Measurements from ENCODE around the gene ARL13B.
"Not testable (repeated sequence)": the region's sequence is repeated elsewhere in the genome, so short reads cannot be mapped to it uniquely, and the experiment has no call there.

The ARL13B gene

DNA sequence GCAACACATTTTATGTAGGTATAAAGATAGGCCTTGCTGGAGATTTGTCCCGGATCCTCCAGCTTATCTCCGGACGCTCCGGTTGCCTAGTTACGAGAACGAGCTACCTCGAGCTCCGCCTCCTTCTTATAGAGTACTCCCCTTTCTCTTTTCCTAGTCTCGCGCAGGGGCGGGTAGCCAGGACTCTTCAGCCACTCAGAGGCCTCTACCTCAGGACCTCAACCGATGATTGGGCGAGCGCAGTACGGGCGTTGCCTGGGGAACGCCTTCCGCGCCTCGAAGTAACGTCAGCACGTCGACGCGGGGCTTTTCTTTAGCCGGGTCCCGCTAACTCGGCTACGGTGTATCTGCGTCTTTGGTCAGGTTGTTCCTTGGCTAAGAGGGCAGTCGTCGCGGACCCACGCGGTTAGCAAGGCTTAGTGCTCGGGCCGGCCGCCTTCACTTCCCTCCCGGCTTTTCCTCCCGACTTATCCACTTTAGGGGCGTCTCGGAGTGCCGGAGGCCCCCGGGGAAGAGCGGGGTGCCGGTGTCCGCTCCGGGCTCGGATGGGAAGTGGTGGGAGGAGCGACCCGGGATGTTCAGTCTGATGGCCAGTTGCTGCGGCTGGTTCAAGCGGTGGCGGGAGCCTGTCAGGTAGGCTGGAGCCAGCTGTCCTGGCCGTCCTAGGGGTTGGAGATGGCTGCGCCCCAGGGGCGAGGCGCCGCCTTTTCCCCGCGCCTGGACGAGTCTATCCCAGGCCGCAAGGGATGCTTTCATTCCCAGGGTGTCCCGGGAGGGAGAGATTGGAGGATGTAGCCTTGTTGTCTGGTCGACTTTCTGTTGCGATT is at the start of gene ARL13B:
Gene ARL13B, plus strand, starts transcription at position 306 of the 827 bp plus-strand sequence. Its CDS starts 269 bp downstream, at position 575.
- DNase-seq (ENCODE audit: low spot score), result peak; percentile 99

DNA sequence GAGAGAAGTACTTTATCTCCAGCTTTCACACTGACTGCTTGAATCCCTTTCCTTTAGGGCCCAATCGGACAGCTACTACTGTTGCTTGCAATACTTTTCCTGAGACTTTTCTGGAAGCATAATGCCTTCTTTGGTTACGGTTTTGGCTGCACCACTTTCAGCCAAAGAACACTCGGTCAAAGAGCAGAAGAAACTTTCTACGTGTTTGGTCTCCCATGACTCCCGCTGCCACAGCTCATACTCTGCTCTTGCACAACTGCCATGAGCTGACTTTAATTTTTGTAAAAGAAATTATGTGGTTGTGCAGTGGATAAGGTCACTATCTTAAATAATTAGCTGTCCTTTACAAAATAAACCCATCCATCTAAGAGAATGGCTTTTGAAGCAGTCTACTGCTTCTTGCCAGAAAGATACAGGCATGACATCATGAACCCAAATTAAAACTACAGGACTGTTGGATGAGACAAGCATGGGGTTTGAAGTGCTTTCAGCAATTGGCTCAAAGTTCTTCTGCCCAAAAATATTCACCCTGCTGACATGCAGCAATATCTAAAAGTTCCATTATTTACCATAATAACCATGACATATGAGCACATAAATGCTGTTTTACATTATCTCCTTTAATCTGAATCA is 48.2 kb upstream of the ARL13B start:
- DNase-seq (ENCODE audit: low spot score), result no peak

DNA sequence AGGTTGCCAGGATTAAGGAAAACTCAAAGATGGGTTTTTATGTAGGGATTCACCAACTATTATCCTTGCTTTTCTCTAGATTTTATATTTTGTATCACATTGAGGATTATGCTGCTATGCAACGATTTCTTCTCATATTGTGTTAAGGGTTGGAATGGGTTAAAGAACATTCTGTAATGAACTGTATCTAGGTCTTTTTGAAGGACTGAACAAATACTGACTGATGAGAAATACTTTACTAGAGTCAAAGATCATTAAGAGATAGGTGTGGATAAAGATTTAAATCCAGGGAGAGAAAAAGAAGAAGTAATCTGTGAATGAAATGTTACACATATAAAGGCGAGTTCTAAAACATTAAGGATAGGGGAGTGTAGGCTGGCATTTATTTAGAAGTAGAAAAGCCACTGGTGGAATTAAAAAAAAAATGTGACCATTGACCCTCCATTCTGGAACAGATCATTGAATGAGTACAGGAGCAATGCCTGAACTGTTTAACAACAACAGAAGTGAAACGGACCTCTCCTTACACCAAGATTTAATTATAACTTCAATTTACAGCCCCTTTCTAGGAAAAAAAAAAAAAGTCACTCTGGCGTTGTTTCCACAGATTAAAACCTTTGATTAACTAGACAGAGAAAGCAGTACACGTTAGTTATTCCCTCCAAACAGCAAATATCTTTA is 45.4 kb upstream of the ARL13B start:
- DNase-seq (ENCODE audit: low spot score), result no peak

DNA sequence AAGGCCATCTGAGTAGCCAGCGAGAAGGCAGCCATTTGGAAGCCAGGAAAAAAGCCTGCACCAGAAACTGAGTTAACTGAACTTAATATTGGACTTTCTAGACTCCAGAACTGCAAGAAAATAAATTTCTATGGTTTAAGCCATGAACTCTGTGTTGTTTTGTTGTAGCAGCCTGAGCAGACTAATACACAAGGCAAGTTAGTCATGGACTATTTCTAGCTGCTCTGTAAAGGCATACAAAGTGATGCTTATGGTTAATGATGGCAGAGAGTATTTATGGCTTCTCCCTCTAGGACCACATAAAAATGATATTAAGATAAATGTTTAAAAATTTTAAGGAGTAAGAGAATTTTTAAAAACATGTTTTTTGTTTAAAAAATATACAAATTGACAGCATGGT is 43.4 kb upstream of the ARL13B start:
- no peak for DNase-seq (ENCODE audit: low spot score)

DNA sequence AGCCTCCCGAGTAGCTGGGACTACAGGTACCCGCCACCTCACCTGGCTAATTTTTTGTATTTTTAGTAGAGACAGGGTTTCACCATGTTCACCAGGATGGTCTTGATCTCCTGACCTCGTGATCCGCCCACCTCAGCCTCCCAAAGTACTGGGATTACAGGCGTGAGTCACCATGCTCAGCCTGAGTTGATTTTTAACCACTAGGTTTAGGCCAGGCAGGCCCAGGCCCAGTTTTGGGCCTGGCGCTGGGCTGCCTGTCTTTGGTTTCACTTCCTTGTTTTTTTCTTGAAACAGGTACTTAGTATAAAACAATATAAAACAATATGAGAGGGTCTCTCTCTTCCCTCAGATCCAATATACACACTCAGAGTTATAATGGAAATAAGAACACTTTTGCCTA is 42.5 kb upstream of the ARL13B start:
- not testable (repeated sequence) for DNase-seq (ENCODE audit: low spot score)

DNA sequence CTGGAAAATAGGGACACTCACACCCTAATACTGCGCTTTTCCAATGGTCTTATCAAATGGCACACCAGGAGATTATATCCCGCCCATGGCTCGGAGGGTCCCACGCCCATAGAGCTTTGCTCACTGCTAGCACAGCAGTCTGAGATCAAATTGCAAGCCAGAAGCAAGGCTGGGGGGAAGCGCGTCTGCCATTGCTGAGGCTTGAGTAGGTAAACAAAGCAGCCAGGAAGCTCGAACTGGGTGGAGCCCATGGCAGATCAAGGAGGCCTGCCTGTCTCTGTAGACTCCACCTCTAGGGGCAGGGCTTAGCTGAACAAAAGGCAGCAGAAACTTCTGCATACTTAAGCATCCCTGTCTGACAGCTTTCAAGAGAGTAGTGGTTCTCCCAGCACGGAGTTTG is 30.0 kb upstream of the ARL13B start:
- DNase-seq (ENCODE audit: low spot score), result not testable (repeated sequence)

DNA sequence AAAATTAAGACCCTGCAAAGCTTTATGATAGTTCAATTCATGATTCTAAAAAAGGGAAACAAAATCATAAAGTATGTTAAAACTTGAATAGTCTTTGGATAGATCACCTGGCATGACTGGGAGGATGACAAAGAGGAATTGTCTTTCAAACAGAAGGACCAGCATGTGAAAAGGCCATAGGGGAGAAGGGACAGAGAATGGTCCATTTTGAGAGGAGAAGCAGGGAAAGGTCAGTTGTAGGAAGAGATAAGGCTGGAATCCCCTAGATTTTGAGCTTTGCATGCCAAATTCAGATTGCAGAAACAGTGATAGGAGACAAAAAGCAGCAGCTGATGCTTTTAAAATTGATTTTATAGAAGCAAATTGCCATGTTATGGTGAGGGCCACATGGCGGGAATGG is 18.9 kb upstream of the ARL13B start:
- DNase-seq (ENCODE audit: low spot score), result no peak

DNA sequence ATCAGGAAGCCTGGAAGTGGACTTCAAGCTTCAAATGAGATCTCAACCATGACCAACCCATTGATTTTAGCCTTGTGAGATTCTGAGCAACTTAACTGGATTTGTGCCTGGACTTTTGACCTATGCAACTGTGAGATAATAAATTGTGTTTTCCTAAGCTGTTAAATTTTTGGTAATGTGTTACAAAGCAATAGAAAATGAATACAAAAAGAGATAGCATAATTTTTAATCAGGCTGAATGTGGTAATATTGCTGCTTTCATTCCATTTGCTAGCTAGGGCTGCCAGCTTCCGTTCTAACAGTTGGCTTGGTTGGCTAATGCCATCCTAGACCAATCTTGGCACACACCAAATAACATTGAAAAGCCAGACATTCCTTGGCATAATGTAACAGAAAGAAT is 18.5 kb upstream of the ARL13B start:
- no peak for DNase-seq (ENCODE audit: low spot score)

DNA sequence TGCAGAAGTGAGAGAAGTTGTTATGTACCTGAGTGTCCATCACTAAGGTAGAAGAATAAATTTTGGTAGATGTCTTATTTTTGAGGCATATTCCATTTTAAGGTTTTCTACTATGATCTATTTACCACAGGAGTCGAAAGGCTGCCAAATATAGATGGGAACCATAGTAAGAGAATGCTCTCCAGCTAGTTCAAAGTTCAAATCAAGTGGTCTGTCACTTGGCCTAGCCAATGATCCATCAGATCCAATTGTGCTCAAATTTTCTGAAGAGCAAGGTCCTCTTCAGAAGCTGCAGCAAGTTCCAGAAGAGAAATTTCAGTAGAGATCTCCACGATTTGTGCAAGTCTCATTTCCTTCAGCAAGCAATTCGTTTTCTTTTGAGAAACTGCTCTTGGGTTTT is 17.2 kb upstream of the ARL13B start:
- no peak for DNase-seq (ENCODE audit: low spot score)

DNA sequence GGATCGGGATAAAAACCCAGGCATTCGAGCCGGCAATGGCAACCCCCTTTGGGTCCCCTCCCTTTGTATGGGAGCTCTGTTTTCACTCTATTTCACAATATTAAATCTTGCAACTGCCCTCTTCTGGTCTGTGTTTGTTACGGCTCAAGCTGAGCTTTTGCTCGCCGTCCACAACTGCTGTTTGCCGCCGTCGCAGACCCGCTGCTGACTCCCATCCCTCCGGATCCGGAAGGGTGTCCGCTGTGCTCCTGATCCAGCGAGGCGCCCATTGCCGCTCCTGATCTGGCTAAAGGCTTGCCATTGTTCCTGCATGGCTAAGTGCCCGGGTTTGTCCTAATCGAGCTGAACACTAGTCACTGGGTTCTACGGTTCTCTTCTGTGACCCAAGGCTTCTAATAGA is 14.8 kb upstream of the ARL13B start:
- DNase-seq (ENCODE audit: low spot score), result not testable (repeated sequence)

DNA sequence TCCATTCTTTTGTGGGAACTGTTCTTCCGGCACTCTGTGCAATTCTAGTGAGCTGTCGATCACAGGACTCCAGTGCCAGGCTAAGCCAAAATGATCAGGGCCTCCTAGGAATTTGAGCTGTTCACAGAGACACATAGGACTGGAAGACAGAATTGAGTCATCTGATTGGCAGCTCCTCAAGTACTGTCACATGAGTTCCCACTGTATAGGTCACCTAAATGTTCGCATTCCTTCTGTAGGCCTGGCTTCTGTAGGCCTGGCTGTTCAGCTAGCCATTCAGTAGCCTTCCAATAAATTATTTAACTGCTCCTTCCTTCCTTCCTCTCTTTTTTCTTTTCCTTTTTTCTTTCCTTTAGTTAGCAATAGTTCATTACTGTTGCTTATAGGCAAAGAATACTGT is 10.5 kb upstream of the ARL13B start:
- DNase-seq (ENCODE audit: low spot score), result no peak

DNA sequence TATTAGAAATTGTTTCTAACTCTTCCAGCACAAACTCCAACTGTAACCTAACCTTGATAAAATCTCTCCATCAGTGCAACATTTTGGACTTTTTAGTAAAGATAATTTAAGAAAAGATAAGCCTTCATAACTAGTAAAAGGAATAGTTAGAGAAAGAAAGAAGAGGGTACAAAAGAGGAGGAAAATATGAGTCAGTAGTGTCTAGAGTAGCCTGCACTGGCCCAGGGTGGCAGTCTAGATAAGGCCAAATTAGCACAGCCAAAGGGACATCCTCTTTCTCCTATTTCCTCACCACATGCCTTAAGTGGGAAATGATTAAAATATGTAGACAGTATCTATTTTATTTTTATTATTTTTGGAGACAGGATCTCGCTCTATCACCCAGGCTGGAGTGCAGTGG is 10.0 kb upstream of the ARL13B start:
- DNase-seq (ENCODE audit: low spot score), result no peak

DNA sequence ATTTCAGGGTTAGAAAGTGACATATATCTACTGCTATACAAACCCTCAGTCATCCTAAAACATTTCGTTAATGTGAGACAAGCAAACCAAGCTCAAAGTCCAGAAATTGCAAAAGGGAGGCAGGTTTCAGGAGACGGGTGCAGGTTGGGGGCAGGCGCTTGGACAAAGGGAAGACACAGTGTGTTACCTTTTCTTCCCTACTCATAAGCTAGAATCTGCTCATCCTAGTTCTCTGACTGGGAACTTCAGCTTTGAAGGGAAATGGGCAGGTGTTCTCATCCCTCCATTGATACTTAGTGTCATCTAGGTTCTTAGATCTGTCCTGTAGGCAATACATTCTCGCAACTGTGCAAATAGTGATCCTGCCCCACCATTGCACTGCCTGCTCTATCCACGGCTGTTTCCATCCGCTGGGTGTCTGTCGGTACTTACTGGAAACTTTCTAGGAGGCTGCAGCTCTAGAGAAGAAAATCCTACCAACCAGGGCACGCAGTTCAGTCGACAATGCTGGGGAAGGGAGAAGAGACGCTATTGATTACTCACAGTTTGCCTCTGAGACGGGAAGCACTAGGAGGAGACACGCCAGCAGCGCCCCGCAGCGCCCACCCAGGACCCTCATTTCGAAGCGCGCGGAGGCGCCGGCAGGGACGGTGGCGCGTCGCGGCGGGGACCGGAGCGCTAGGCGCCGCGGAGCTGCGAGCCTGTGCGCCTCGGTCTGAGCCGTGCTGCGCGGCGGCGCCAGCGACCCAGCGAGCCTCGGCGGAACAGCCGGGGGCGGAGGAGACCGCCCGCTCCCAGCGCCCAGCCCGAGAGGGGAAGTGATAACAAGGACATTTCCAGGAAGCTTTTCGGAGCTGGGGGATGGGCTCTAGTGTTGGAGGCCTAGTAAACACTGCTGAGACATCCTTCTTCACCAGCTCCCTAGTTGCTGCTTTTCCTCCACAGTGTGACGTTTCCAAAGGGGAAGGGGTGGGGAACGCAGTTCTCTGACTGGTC is 6.5 kb upstream of the ARL13B start, which contains the start of gene PROS1:
Gene PROS1, minus strand, starts transcription at position 766 of the 996 bp plus-strand sequence. Its CDS starts 147 bp downstream, at position 619.
- peak; percentile 65 for DNase-seq (ENCODE audit: low spot score)

DNA sequence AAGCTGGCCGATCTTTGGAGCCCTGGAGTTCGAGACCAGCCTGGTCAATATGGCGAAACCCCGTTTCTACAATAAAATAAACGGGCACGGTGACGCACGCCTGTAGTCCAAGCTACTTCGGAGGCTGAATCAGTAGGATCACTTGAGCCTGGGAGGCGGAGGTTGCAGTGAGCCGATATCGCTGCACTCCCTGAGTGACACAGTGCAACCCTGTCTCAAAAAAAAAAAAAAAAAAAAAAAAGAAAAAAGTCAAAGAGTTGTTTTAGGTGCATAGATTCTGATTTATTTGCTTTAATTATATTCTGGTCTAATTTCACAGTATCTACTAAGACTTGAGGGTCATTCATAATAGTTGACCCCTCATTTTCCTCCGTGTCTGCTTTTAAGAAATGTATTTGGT is 1.7 kb downstream of the ARL13B start:
- no peak for DNase-seq (ENCODE audit: low spot score)

DNA sequence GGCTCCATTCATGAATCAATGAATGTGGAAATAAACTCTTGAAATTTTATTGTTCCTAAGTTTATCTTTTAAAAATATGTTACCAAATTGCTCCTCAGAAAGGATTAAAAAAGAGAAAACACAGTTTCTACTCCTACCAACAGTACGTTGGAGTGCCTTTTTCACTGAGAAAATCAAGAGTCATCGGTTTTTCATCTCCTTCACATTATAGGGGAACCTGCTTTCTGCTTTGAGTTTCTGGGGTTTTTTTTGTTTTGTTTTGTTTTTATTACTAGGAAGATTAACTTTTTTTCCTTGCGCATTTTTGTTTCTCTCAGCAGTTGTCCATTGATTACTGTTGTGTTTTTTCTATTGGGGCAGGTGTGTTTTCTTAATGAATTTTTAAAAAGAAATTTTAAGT is 3.5 kb downstream of the ARL13B start:
- no peak for DNase-seq (ENCODE audit: low spot score)

DNA sequence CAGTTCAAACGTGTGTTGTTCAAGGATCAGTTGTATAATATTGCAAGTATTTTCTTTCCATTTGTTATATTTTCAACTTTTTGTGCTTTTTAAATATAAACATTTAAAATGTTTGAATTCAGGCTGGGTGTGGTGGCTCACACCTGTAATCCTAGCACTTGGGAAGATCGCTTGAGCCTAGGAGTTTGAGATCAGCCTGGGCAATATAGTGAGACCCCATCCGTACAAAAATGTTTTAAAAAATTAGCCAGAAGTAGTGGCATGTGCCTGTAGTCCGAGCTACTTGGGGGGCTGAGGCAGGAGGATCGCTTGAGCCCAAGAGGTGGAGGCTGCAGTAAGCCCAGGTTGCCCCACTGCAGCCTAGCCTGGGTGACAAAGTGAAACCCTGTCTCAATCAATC is 4.7 kb downstream of the ARL13B start:
- DNase-seq (ENCODE audit: low spot score), result no peak

DNA sequence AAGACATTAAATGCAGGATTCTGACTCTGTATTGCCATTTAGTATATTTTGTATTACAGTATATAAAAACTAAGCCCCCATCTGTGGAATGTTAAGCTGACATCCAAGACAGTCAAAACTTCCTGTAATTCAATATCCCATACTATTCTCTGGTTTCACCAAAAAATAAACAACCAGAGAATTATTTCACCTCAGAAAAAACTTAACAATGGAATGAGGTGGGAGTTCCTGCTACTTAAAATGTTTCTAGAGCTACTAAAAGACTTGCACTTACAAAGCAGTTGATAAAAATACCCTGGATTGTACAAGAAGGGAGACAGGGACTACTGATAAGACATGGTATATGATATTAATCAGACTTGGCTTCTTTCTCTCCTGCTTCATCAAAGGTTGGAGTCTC is 8.3 kb downstream of the ARL13B start:
- DNase-seq (ENCODE audit: low spot score), result no peak

DNA sequence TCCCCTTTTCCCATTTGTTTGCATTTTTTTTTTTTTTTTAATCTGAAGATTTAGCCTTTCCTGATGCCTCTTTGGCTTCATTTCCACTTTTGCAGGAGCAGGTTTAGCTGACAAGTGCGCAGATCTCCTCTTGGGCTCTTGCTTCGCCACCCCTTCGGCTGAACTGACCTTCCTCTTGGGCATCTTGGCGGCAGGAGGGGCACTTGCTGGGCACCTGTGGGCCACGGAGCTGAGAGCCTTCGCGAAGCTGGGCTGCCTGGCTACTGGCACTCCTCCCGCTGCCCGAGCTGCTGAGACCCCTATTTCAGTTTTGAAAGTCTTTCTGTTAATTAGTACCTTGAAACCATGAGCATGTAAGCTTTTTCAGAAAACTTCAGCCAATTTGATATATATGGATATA is 8.8 kb downstream of the ARL13B start:
- DNase-seq (ENCODE audit: low spot score), result no peak

DNA sequence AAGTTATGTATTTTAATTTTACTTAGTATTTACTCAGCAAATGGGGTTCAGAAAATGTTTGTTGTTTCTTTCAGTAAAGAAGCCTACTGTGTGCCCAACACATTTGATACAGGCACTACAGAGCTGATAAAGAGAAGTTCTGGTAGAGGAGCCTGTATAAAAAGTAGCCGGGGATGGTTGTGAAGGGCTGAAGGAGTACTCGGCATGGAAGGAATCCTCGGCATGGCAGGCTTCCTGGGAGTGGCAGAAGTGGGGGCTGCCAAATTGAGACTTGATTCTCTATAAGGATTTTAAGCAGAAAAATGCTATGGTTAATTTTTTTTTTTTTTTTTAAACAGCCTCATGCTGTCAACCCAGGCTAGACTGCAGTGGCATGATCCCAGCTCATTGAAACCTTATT is 9.3 kb downstream of the ARL13B start:
- no peak for DNase-seq (ENCODE audit: low spot score)

DNA sequence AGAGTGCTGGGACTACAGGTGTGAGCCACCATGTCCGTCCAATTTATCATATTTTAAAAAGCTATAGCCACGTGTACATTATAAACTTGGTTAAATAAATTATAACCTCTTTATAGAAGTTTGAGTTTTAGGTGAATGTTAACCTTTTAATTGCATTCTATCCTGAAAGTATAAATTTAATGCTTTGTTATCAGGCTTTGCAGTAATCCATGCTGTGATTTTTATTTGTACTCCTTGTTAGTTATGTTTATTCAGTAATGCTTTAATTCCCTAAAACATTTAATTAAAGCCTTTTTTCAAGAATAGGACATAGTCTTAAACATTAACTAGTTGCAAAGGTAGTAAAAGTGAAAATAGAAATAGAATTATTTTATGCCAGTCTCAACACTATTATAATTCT is 11.7 kb downstream of the ARL13B start:
- no peak for DNase-seq (ENCODE audit: low spot score)

DNA sequence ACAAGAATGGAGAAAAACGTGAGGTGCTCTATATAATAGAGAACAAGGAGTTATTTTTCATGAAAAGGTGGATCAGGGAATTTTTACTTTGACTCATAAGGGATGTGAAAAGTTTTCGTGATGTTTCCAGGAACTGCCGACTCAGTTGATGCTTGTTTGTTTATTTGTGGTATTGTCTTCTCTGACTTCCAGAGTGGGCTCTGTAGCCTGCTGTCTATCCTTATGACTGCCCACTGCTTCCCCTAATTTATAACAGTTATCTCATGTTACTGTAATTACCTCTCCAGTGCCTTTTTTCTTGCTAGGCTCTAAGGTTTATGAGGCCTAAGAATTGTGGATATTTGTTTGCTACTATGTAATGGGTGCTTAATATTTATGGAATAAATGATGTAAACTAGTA is 12.3 kb downstream of the ARL13B start:
- DNase-seq (ENCODE audit: low spot score), result no peak

DNA sequence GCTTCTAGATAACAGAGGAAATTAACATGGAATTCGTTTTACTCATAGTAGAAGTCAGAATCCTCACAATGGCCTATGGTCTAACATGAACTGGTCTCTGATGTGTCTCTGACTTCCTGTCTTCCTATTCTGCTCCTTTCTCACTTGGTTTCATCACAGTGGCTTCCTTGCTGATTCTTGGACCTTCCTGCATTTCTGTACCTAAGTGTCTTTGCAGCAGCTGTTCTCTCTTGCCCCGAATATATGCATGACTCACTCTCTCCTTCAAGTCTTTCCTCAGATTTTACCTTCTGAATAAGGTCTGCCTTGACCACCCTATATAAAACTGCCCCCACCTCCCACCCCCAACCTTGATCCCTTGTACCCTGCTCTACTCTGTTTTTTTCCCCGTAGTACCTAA is 14.1 kb downstream of the ARL13B start:
- no peak for DNase-seq (ENCODE audit: low spot score)

Measured in pons (tissue), 1 donor.